SH-SY5Y (cell line): Measurements from ENCODE around the gene NKD1.

ENCODE experiments used
- GATA2 ChIP-seq: IDR thresholded peaks from 2 replicates; pipeline ENCODE4 v1.6.1; 2011; ENCODE audit warnings: mild to moderate bottlenecking, low read depth, low read length
- GATA3 ChIP-seq: IDR thresholded peaks from 2 replicates; pipeline ENCODE4 v1.6.1; 2011; ENCODE audit warnings: low read depth, mild to moderate bottlenecking, low read length, moderate library complexity

DNA sequence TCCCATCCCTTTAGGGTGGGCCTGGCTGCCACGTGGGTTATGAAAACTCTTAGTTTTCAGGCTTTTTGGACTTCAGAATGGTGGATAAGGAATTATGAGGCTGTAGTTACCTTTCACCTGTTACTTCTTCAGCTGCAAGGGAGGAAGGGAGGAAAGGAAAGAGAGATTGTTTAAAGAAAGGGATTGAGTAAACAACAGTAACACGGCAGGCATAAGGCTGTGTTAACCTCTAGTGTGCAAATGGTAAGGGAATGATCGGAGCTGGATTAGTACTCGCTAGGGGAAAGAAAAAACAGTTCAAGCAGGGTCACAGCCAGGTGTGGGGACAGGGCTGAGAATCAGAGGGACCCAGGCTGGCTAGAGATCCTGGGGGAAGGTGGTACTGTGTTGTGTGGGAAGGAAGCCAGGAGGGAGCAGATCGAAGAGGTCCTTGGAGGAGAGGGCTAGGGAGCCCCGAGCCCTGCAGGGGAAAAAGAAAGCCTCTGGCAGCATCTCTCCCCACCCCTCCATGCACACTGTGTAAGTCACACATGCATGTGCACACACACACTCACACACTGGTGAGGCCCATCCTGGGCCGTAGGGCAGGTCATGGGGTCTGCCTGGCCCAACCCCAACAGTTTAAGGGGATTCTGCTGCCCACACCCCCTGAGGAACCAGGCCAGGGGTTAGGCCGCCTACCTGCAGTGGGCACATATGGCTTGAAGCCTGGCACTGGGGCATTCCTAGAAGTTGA lies 83.2 kb downstream of the NKD1 start:
- TF ChIP-seq GATA2 (no peak), GATA3 (no peak)
